Epithelial cell of esophagus (primary cell): ENCODE data around the gene NLGN4X.

Source experiments
- DNase-seq: peaks from one replicate; pipeline ENCODE4 v3.0.0; 2010; ENCODE audit warnings: low read depth
- H3K4me3 ChIP-seq: 2 replicates; pipeline ENCODE4 v1.5.1; 2011; ENCODE audit warnings: mild to moderate bottlenecking, low read length, control low read depth
- TF ChIP-seq, protein P1 (sequence below): IDR thresholded peaks from 2 replicates; pipeline ENCODE4 v1.5.1; 2011; ENCODE audit warnings: low read depth, mild to moderate bottlenecking, low read length, control low read depth, inconsistent platforms; ENCODE audit not compliant: insufficient read depth; ENCODE audit errors: missing control alignments

The NLGN4X gene

DNA sequence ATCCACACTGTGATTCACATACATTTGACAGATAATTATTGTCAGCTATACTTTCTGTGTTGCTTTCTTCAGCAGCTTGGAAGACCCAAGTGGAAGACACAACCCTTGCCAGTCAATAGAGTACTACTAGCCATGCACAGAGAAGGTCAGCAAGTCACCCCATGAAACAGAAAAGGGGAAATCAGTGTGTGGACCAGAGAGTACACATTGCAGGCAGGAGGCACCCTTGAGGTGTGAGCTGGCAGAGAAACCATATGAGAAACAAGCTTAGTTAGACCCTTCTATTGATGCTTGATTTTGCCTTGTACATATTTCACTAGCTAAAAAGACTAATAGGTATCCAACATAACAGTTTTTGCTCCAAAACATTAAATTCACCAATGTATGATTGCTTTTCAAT, 99.5 kb downstream of the NLGN4X start:
- DNase-seq: no peak
- no peak overlapping the region for H3K4me3 ChIP-seq
- TF ChIP-seq, protein P1, sequence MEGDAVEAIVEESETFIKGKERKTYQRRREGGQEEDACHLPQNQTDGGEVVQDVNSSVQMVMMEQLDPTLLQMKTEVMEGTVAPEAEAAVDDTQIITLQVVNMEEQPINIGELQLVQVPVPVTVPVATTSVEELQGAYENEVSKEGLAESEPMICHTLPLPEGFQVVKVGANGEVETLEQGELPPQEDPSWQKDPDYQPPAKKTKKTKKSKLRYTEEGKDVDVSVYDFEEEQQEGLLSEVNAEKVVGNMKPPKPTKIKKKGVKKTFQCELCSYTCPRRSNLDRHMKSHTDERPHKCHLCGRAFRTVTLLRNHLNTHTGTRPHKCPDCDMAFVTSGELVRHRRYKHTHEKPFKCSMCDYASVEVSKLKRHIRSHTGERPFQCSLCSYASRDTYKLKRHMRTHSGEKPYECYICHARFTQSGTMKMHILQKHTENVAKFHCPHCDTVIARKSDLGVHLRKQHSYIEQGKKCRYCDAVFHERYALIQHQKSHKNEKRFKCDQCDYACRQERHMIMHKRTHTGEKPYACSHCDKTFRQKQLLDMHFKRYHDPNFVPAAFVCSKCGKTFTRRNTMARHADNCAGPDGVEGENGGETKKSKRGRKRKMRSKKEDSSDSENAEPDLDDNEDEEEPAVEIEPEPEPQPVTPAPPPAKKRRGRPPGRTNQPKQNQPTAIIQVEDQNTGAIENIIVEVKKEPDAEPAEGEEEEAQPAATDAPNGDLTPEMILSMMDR: no peak

- TF ChIP-seq, protein P1: no peak
- H3K4me3 ChIP-seq: no peak overlapping the region
- no peak for DNase-seq
These were observed 108.3 kb downstream of the NLGN4X start for GRCh38 chrX:6120329-6120728.

DNA sequence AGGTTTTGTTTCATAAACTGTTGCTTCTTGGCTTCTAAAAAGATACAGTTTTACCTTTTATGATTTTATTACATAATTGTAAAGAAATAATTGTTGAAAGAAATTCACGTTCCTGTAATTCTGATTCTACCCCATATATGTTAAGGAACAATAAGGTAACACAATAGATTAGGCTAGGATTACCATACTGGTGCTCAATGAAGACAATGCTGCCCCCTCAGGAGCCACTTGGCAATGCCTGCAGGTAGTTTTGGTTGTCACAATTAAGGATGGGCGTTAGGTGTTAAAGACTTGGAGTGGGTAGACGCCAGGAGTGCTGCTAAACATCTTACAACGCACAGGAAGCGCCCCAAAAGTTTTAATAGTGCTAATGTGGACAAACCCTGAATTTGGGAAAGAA, 133.2 kb downstream of the NLGN4X start:
- DNase-seq: peak; percentile 10
- no peak overlapping the region for H3K4me3 ChIP-seq
- TF ChIP-seq, protein P1: peak; percentile 36

GRCh38 chrX:6074532-6074931, 154.1 kb downstream of the NLGN4X start:
- DNase-seq: no peak
- TF ChIP-seq, protein P1: no peak
- H3K4me3 ChIP-seq: no peak overlapping the region

GRCh38 chrX:6071731-6072130, 156.9 kb downstream of the NLGN4X start:
- H3K4me3 ChIP-seq: no peak overlapping the region
- no peak for DNase-seq

GRCh38 chrX:6067600-6067999, 161.1 kb downstream of the NLGN4X start:
- DNase-seq: peak; percentile 63
- TF ChIP-seq, protein P1: no peak
- no peak overlapping the region for H3K4me3 ChIP-seq

More at GRCh38 chrX:6071731-6072130, 156.9 kb downstream of the NLGN4X start:
- TF ChIP-seq, protein P1: no peak

GRCh38 chrX:6053141-6053540, 175.5 kb downstream of the NLGN4X start:
- TF ChIP-seq, protein P1: no peak
- DNase-seq: no peak
- no peak overlapping the region for H3K4me3 ChIP-seq
